ENCODE measurements around the gene C1orf198.
A peak's percentile ranks its signal among the peaks of the same experiment; 100 is the strongest.

C1orf198 gene

GRCh38 chr1:230884646-230885045, 16.3 kb upstream of the C1orf198 start:
- Histone ChIP-seq H4K5ac (ENCODE audit: low read length) (no peak overlapping the region), H3K23ac (ENCODE audit: low read length) (no peak overlapping the region), H3K4me1 (ENCODE audit: control insufficient read depth, low read depth, low read length) (peaks cover 2% of the 10 kb centered on the region), H3K9ac (ENCODE audit: low read length) (no peak overlapping the region), H3K4me3 (ENCODE audit: low read length) (no peak overlapping the region), H2AK5ac (ENCODE audit: low read length) (no peak overlapping the region), H2BK15ac (replicated peaks; ENCODE audit: low read depth) (no peak overlapping the region), H3K4ac (ENCODE audit: low read depth, low read length) (no peak overlapping the region), H2BK5ac (ENCODE audit: low read length) (no peak overlapping the region), H2BK120ac (ENCODE audit: low read depth, low read length) (no peak overlapping the region), H4K8ac (ENCODE audit: low read depth, low read length) (no peak overlapping the region), H3K4me2 (ENCODE audit: low read length) (no peak overlapping the region), H3K79me2 (ENCODE audit: control insufficient read depth, insufficient read depth, low read length) (no peaks in the 10 kb centered on the region), H3K56ac (ENCODE audit: low read length) (no peak overlapping the region), H3K27me3 (ENCODE audit: insufficient read depth, low read length, poor library complexity) (no peaks in the 10 kb centered on the region), H3K18ac (ENCODE audit: low read length) (no peak overlapping the region), H3K36me3 (ENCODE audit: control insufficient read depth, insufficient read depth, low read length) (no peaks in the 10 kb centered on the region), H3K27ac (ENCODE audit: low read depth, low read length) (no peak overlapping the region), H3K79me1 (ENCODE audit: low read length) (no peaks in the 10 kb centered on the region)
- no peak for DNase-seq
- WGBS (ENCODE audit: extremely low coverage, insufficient coverage, low lambda C conversion rate) = no CpG with 5 or more reads among the region's 2 CpGs

GRCh38 chr1:230883967-230884366, 15.6 kb upstream of the C1orf198 start:
- no peak overlapping the region for H3K4ac ChIP-seq (ENCODE audit: low read depth, low read length)
- H2AK5ac ChIP-seq (ENCODE audit: low read length) = no peak overlapping the region
- no peak overlapping the region for H4K5ac ChIP-seq (ENCODE audit: low read length)
- no CpG with 5 or more reads among the region's 4 CpGs for WGBS (ENCODE audit: extremely low coverage, insufficient coverage, low lambda C conversion rate)
- no peak overlapping the region for H3K56ac ChIP-seq (ENCODE audit: low read length)
- H2BK120ac ChIP-seq (ENCODE audit: low read depth, low read length) = no peak overlapping the region
- H3K23ac ChIP-seq (ENCODE audit: low read length) = no peak overlapping the region
- H3K4me1 ChIP-seq (ENCODE audit: control insufficient read depth, low read depth, low read length) = peaks cover 4% of the 10 kb centered on the region
- no peaks in the 10 kb centered on the region for H3K79me2 ChIP-seq (ENCODE audit: control insufficient read depth, insufficient read depth, low read length)
- no peak overlapping the region for H3K27ac ChIP-seq (ENCODE audit: low read depth, low read length)
- H3K79me1 ChIP-seq (ENCODE audit: low read length) = no peaks in the 10 kb centered on the region
- H3K18ac ChIP-seq (ENCODE audit: low read length) = no peak overlapping the region
- no peak overlapping the region for H4K8ac ChIP-seq (ENCODE audit: low read depth, low read length)
- no peak overlapping the region for H3K4me2 ChIP-seq (ENCODE audit: low read length)
- no peak overlapping the region for H2BK5ac ChIP-seq (ENCODE audit: low read length)
- H3K4me3 ChIP-seq (ENCODE audit: low read length) = no peak overlapping the region
- H2BK15ac ChIP-seq (replicated peaks; ENCODE audit: low read depth) = no peak overlapping the region
- no peaks in the 10 kb centered on the region for H3K27me3 ChIP-seq (ENCODE audit: insufficient read depth, low read length, poor library complexity)
- no peak overlapping the region for H3K9ac ChIP-seq (ENCODE audit: low read length)
- no peaks in the 10 kb centered on the region for H3K36me3 ChIP-seq (ENCODE audit: control insufficient read depth, insufficient read depth, low read length)
- DNase-seq = no peak

GRCh38 chr1:230879778-230880177, 11.5 kb upstream of the C1orf198 start:
- no peak overlapping the region for H3K18ac ChIP-seq (ENCODE audit: low read length)
- no peak overlapping the region for H2BK15ac ChIP-seq (replicated peaks; ENCODE audit: low read depth)
- H3K79me1 ChIP-seq (ENCODE audit: low read length) = no peaks in the 10 kb centered on the region
- no peak overlapping the region for H4K8ac ChIP-seq (ENCODE audit: low read depth, low read length)
- H3K79me2 ChIP-seq (ENCODE audit: control insufficient read depth, insufficient read depth, low read length) = no peaks in the 10 kb centered on the region
- no peak overlapping the region for H3K23ac ChIP-seq (ENCODE audit: low read length)
- H2AK5ac ChIP-seq (ENCODE audit: low read length) = no peak overlapping the region
- H3K4me3 ChIP-seq (ENCODE audit: low read length) = no peak overlapping the region
- no peak overlapping the region for H3K4me2 ChIP-seq (ENCODE audit: low read length)
- no peaks in the 10 kb centered on the region for H3K36me3 ChIP-seq (ENCODE audit: control insufficient read depth, insufficient read depth, low read length)
- no peak overlapping the region for H3K9ac ChIP-seq (ENCODE audit: low read length)
- H3K4me1 ChIP-seq (ENCODE audit: control insufficient read depth, low read depth, low read length) = peaks cover 6% of the 10 kb centered on the region
- no peak for DNase-seq
- WGBS (ENCODE audit: extremely low coverage, insufficient coverage, low lambda C conversion rate) = no CpG with 5 or more reads among the region's 8 CpGs
- peak overlapping the region; percentile 63 for H3K56ac ChIP-seq (ENCODE audit: low read length)
- no peaks in the 10 kb centered on the region for H3K27me3 ChIP-seq (ENCODE audit: insufficient read depth, low read length, poor library complexity)
- H3K27ac ChIP-seq (ENCODE audit: low read depth, low read length) = no peak overlapping the region
- no peak overlapping the region for H4K5ac ChIP-seq (ENCODE audit: low read length)
- no peak overlapping the region for H2BK120ac ChIP-seq (ENCODE audit: low read depth, low read length)
- no peak overlapping the region for H3K4ac ChIP-seq (ENCODE audit: low read depth, low read length)
- no peak overlapping the region for H2BK5ac ChIP-seq (ENCODE audit: low read length)

- H2BK15ac ChIP-seq (replicated peaks; ENCODE audit: low read depth) = no peak overlapping the region
- no peak overlapping the region for H3K4ac ChIP-seq (ENCODE audit: low read depth, low read length)
- peaks cover 6% of the 10 kb centered on the region for H3K4me1 ChIP-seq (ENCODE audit: control insufficient read depth, low read depth, low read length)
- no peaks in the 10 kb centered on the region for H3K79me1 ChIP-seq (ENCODE audit: low read length)
- WGBS (ENCODE audit: extremely low coverage, insufficient coverage, low lambda C conversion rate) = 100% methylated on average over 1 of the region's 5 CpGs
- H3K27me3 ChIP-seq (ENCODE audit: insufficient read depth, low read length, poor library complexity) = no peaks in the 10 kb centered on the region
- no peak overlapping the region for H3K18ac ChIP-seq (ENCODE audit: low read length)
- H3K36me3 ChIP-seq (ENCODE audit: control insufficient read depth, insufficient read depth, low read length) = no peaks in the 10 kb centered on the region
- no peak overlapping the region for H3K27ac ChIP-seq (ENCODE audit: low read depth, low read length)
- no peak overlapping the region for H3K9ac ChIP-seq (ENCODE audit: low read length)
- H3K23ac ChIP-seq (ENCODE audit: low read length) = no peak overlapping the region
- DNase-seq = no peak
- H3K56ac ChIP-seq (ENCODE audit: low read length) = no peak overlapping the region
- H2BK5ac ChIP-seq (ENCODE audit: low read length) = no peak overlapping the region
- no peak overlapping the region for H3K4me3 ChIP-seq (ENCODE audit: low read length)
- no peak overlapping the region for H2BK120ac ChIP-seq (ENCODE audit: low read depth, low read length)
- H4K5ac ChIP-seq (ENCODE audit: low read length) = no peak overlapping the region
- H3K4me2 ChIP-seq (ENCODE audit: low read length) = no peak overlapping the region
- no peak overlapping the region for H4K8ac ChIP-seq (ENCODE audit: low read depth, low read length)
- H2AK5ac ChIP-seq (ENCODE audit: low read length) = no peak overlapping the region
- H3K79me2 ChIP-seq (ENCODE audit: control insufficient read depth, insufficient read depth, low read length) = no peaks in the 10 kb centered on the region
Measured at GRCh38 chr1:230878591-230878990, 10.3 kb upstream of the C1orf198 start.

GRCh38 chr1:230877924-230878590, 9.7 kb upstream of the C1orf198 start:
- Histone ChIP-seq H3K4me3 (ENCODE audit: low read length) (no peak overlapping the region), H3K4ac (ENCODE audit: low read depth, low read length) (no peak overlapping the region), H2BK5ac (ENCODE audit: low read length) (no peak overlapping the region), H3K9ac (ENCODE audit: low read length) (no peak overlapping the region), H2BK120ac (ENCODE audit: low read depth, low read length) (no peak overlapping the region), H3K79me2 (ENCODE audit: control insufficient read depth, insufficient read depth, low read length) (no peaks in the 10 kb centered on the region), H3K4me1 (ENCODE audit: control insufficient read depth, low read depth, low read length) (peaks cover 5% of the 10 kb centered on the region), H4K5ac (ENCODE audit: low read length) (no peak overlapping the region), H3K79me1 (ENCODE audit: low read length) (no peaks in the 10 kb centered on the region), H3K27me3 (ENCODE audit: insufficient read depth, low read length, poor library complexity) (no peaks in the 10 kb centered on the region), H3K36me3 (ENCODE audit: control insufficient read depth, insufficient read depth, low read length) (no peaks in the 10 kb centered on the region), H3K18ac (ENCODE audit: low read length) (no peak overlapping the region), H3K56ac (ENCODE audit: low read length) (no peak overlapping the region), H2AK5ac (ENCODE audit: low read length) (no peak overlapping the region), H3K27ac (ENCODE audit: low read depth, low read length) (no peak overlapping the region), H2BK15ac (replicated peaks; ENCODE audit: low read depth) (no peak overlapping the region), H4K8ac (ENCODE audit: low read depth, low read length) (no peak overlapping the region), H3K4me2 (ENCODE audit: low read length) (no peak overlapping the region), H3K23ac (ENCODE audit: low read length) (no peak overlapping the region)
- no CpG with 5 or more reads among the region's 4 CpGs for WGBS (ENCODE audit: extremely low coverage, insufficient coverage, low lambda C conversion rate)
- DNase-seq = no peak

Data from mesendoderm (in vitro differentiated cells).